ENCODE measurements around the gene PPARD.
"Not testable (repeated sequence)": the region's sequence is repeated elsewhere in the genome, so short reads cannot be mapped to it uniquely, and the experiment has no call there.

PPARD gene

GRCh38 chr6:35438378-35439065 is 96.2 kb downstream of the PPARD start:
- H3K4me2 ChIP-seq (ENCODE audit: low read length); H3K79me1 ChIP-seq (ENCODE audit: low read length); H4K8ac ChIP-seq (ENCODE audit: low read depth, low read length); H3K79me2 ChIP-seq (ENCODE audit: control insufficient read depth, insufficient read depth, low read length); H3K27me3 ChIP-seq (ENCODE audit: insufficient read depth, low read length, poor library complexity); H4K5ac ChIP-seq (ENCODE audit: low read length); H3K27ac ChIP-seq (ENCODE audit: low read depth, low read length); H2AK5ac ChIP-seq (ENCODE audit: low read length); H2BK120ac ChIP-seq (ENCODE audit: low read depth, low read length); H2BK15ac ChIP-seq (replicated peaks; ENCODE audit: low read depth); H3K4ac ChIP-seq (ENCODE audit: low read depth, low read length); H3K4me3 ChIP-seq (ENCODE audit: low read length); H3K23ac ChIP-seq (ENCODE audit: low read length); H3K56ac ChIP-seq (ENCODE audit: low read length); DNase-seq; H3K9ac ChIP-seq (ENCODE audit: low read length); H3K4me1 ChIP-seq (ENCODE audit: control insufficient read depth, low read depth, low read length); H3K36me3 ChIP-seq (ENCODE audit: control insufficient read depth, insufficient read depth, low read length); H3K18ac ChIP-seq (ENCODE audit: low read length); H2BK5ac ChIP-seq (ENCODE audit: low read length): not testable (repeated sequence)
- WGBS (ENCODE audit: extremely low coverage, insufficient coverage, low lambda C conversion rate) = no CpG with 5 or more reads among the region's 7 CpGs

DNA sequence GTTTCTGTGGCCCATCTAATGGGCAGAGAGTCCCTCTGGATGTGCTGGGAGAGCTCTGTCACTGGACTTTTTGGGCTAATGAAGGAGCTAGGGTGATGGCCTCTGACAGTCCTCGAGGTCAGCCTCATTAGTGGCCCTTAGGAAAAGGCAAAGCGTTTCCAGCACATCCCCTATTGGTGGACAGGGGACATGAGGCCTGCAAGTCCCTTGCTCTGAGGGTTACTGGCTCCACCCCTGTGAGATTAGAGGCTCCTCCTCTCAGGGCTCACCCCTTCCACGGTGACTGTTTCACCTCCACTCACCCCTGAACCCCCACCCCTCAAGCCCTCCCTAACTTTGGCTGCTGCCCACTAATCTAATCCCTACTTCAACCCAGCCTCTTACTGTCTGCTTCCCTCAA is 97.0 kb downstream of the PPARD start:
- peak; percentile 61 for DNase-seq
- Histone ChIP-seq H3K9ac (ENCODE audit: low read length) (no peak overlapping the region), H3K27ac (ENCODE audit: low read depth, low read length) (no peak overlapping the region), H3K56ac (ENCODE audit: low read length) (no peak overlapping the region), H2AK5ac (ENCODE audit: low read length) (no peak overlapping the region), H3K4me3 (ENCODE audit: low read length) (no peak overlapping the region), H3K18ac (ENCODE audit: low read length) (no peak overlapping the region), H3K4ac (ENCODE audit: low read depth, low read length) (no peak overlapping the region), H3K23ac (ENCODE audit: low read length) (no peak overlapping the region), H4K8ac (ENCODE audit: low read depth, low read length) (no peak overlapping the region), H3K27me3 (ENCODE audit: insufficient read depth, low read length, poor library complexity) (no peaks in the 10 kb centered on the region), H4K5ac (ENCODE audit: low read length) (no peak overlapping the region), H3K79me2 (ENCODE audit: control insufficient read depth, insufficient read depth, low read length) (no peaks in the 10 kb centered on the region), H2BK120ac (ENCODE audit: low read depth, low read length) (no peak overlapping the region), H3K79me1 (ENCODE audit: low read length) (no peaks in the 10 kb centered on the region), H3K4me2 (ENCODE audit: low read length) (no peak overlapping the region), H2BK15ac (replicated peaks; ENCODE audit: low read depth) (no peak overlapping the region), H2BK5ac (ENCODE audit: low read length) (no peak overlapping the region), H3K4me1 (ENCODE audit: control insufficient read depth, low read depth, low read length) (no peaks in the 10 kb centered on the region), H3K36me3 (ENCODE audit: control insufficient read depth, insufficient read depth, low read length) (no peaks in the 10 kb centered on the region)
- no CpG with 5 or more reads among the region's 3 CpGs for WGBS (ENCODE audit: extremely low coverage, insufficient coverage, low lambda C conversion rate)

- Histone ChIP-seq H3K18ac (ENCODE audit: low read length) (no peak overlapping the region), H3K56ac (ENCODE audit: low read length) (no peak overlapping the region), H2BK5ac (ENCODE audit: low read length) (no peak overlapping the region), H3K27me3 (ENCODE audit: insufficient read depth, low read length, poor library complexity) (no peaks in the 10 kb centered on the region), H3K79me2 (ENCODE audit: control insufficient read depth, insufficient read depth, low read length) (no peaks in the 10 kb centered on the region), H4K5ac (ENCODE audit: low read length) (no peak overlapping the region), H2BK120ac (ENCODE audit: low read depth, low read length) (no peak overlapping the region), H3K4me1 (ENCODE audit: control insufficient read depth, low read depth, low read length) (no peaks in the 10 kb centered on the region), H2BK15ac (replicated peaks; ENCODE audit: low read depth) (no peak overlapping the region), H3K23ac (ENCODE audit: low read length) (no peak overlapping the region), H3K4ac (ENCODE audit: low read depth, low read length) (no peak overlapping the region), H3K4me3 (ENCODE audit: low read length) (no peak overlapping the region), H3K27ac (ENCODE audit: low read depth, low read length) (no peak overlapping the region), H3K79me1 (ENCODE audit: low read length) (no peaks in the 10 kb centered on the region), H2AK5ac (ENCODE audit: low read length) (no peak overlapping the region), H3K4me2 (ENCODE audit: low read length) (no peak overlapping the region), H3K9ac (ENCODE audit: low read length) (no peak overlapping the region), H3K36me3 (ENCODE audit: control insufficient read depth, insufficient read depth, low read length) (no peaks in the 10 kb centered on the region), H4K8ac (ENCODE audit: low read depth, low read length) (no peak overlapping the region)
- DNase-seq = no peak
- no CpG with 5 or more reads among the region's 3 CpGs for WGBS (ENCODE audit: extremely low coverage, insufficient coverage, low lambda C conversion rate)
These were observed 98.8 kb downstream of the PPARD start for GRCh38 chr6:35441205-35441604.

- WGBS (ENCODE audit: extremely low coverage, insufficient coverage, low lambda C conversion rate) = no CpG with 5 or more reads among the region's 4 CpGs
- no peak overlapping the region for H4K5ac ChIP-seq (ENCODE audit: low read length)
- no peak for DNase-seq
- no peak overlapping the region for H3K9ac ChIP-seq (ENCODE audit: low read length)
- H3K4ac ChIP-seq (ENCODE audit: low read depth, low read length) = no peak overlapping the region
- no peaks in the 10 kb centered on the region for H3K79me2 ChIP-seq (ENCODE audit: control insufficient read depth, insufficient read depth, low read length)
- H3K27me3 ChIP-seq (ENCODE audit: insufficient read depth, low read length, poor library complexity) = no peaks in the 10 kb centered on the region
- H3K23ac ChIP-seq (ENCODE audit: low read length) = no peak overlapping the region
- H3K18ac ChIP-seq (ENCODE audit: low read length) = no peak overlapping the region
- no peaks in the 10 kb centered on the region for H3K36me3 ChIP-seq (ENCODE audit: control insufficient read depth, insufficient read depth, low read length)
- no peak overlapping the region for H3K4me2 ChIP-seq (ENCODE audit: low read length)
- H3K4me3 ChIP-seq (ENCODE audit: low read length) = no peak overlapping the region
- H3K79me1 ChIP-seq (ENCODE audit: low read length) = no peaks in the 10 kb centered on the region
- no peak overlapping the region for H2BK120ac ChIP-seq (ENCODE audit: low read depth, low read length)
- H3K56ac ChIP-seq (ENCODE audit: low read length) = no peak overlapping the region
- no peak overlapping the region for H2BK15ac ChIP-seq (replicated peaks; ENCODE audit: low read depth)
- H2AK5ac ChIP-seq (ENCODE audit: low read length) = no peak overlapping the region
- no peaks in the 10 kb centered on the region for H3K4me1 ChIP-seq (ENCODE audit: control insufficient read depth, low read depth, low read length)
- no peak overlapping the region for H4K8ac ChIP-seq (ENCODE audit: low read depth, low read length)
- H2BK5ac ChIP-seq (ENCODE audit: low read length) = no peak overlapping the region
- H3K27ac ChIP-seq (ENCODE audit: low read depth, low read length) = no peak overlapping the region
These were observed 99.3 kb downstream of the PPARD start for GRCh38 chr6:35441642-35442041.

DNA sequence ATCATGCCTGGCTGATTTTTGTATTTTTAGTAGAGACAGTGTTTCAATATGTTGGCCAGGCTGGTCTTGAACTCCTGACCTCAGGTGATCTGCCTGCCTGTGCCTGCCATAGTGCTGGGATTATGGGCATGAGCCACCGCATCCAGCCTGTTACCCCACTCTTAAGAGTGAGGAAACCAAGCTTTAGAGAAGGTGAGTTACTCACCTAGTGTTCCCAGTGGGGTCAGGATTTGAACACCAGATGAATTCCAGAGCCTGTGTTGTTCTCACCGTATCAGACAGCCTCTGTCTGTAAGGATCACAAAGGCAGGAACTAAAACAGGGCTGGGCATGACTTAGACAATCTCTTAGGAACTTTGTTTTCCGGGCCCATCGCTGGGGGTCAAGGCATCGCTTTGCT is 100.3 kb downstream of the PPARD start:
- Histone ChIP-seq H3K27ac (ENCODE audit: low read depth, low read length) (no peak overlapping the region), H3K23ac (ENCODE audit: low read length) (no peak overlapping the region), H3K4me3 (ENCODE audit: low read length) (no peak overlapping the region), H3K18ac (ENCODE audit: low read length) (no peak overlapping the region), H3K79me1 (ENCODE audit: low read length) (no peaks in the 10 kb centered on the region), H4K5ac (ENCODE audit: low read length) (no peak overlapping the region), H3K27me3 (ENCODE audit: insufficient read depth, low read length, poor library complexity) (no peaks in the 10 kb centered on the region), H2BK5ac (ENCODE audit: low read length) (no peak overlapping the region), H3K9ac (ENCODE audit: low read length) (no peak overlapping the region), H3K4me2 (ENCODE audit: low read length) (no peak overlapping the region), H3K4ac (ENCODE audit: low read depth, low read length) (no peak overlapping the region), H3K56ac (ENCODE audit: low read length) (no peak overlapping the region), H4K8ac (ENCODE audit: low read depth, low read length) (no peak overlapping the region), H2BK120ac (ENCODE audit: low read depth, low read length) (no peak overlapping the region), H2BK15ac (replicated peaks; ENCODE audit: low read depth) (no peak overlapping the region), H3K79me2 (ENCODE audit: control insufficient read depth, insufficient read depth, low read length) (no peaks in the 10 kb centered on the region), H2AK5ac (ENCODE audit: low read length) (no peak overlapping the region), H3K4me1 (ENCODE audit: control insufficient read depth, low read depth, low read length) (no peaks in the 10 kb centered on the region), H3K36me3 (ENCODE audit: control insufficient read depth, insufficient read depth, low read length) (no peaks in the 10 kb centered on the region)
- WGBS (ENCODE audit: extremely low coverage, insufficient coverage, low lambda C conversion rate) = no CpG with 5 or more reads among the region's 5 CpGs
- no peak for DNase-seq
